Medulla oblongata (tissue), 1 donor: ENCODE data around the gene STK4.
A peak's percentile ranks its signal among the peaks of the same experiment; 100 is the strongest.

Experiments used
- DNase-seq: peaks from one replicate; pipeline ENCODE4 v3.0.0-alpha.2; 2015; ENCODE audit errors: extremely low spot score

Gene STK4

DNA sequence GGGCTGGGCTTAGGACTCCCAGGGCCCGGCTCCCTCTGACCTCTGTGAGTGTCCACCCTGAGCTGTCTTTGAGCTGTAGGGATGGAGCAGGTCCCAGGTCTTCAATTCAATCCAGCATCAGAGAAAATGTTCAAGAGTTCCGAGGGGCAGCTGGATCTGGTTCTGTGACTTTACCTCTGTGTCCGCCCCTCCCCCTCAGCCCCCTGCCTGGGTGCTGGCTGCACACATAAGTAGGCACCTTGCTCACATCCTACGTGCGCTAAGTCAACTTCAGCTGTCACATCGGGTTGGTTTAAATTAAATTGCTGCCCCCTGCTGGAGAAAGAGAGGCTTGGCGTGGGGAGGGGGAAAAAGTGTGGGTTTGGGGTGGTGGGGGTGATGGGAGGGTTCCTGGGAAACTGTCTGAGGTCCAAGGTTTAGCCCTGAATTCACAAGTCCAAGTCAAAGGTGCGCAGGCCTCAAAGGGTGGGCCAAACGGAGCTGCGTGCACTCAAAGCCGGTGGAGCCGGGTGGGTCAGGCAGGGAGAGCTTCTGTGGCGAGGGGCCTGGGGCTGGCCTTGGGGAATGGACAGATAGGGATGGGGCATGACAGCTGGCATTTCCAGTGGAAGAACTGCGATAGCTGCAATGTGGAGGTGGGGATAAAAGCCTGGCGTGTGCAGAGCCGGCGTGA lies 145.6 kb downstream of the STK4 start:
- DNase-seq: peak; percentile 25

DNA sequence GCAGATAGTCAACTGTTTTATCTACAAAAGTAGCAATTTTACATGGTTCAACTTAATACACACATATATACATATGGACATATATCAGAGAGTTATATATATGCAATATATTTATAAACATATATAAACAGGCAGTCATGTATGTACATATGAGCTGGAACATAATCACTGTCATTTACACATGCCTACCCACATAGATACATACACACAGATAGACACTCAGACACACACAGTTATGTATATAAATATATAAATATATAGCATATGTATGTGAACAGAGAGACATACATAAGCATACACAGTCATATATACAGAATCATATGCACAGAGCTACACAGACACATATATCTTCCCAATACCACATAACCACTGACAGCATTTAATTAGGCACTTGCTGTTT lies 146.4 kb downstream of the STK4 start:
- no peak for DNase-seq

DNA sequence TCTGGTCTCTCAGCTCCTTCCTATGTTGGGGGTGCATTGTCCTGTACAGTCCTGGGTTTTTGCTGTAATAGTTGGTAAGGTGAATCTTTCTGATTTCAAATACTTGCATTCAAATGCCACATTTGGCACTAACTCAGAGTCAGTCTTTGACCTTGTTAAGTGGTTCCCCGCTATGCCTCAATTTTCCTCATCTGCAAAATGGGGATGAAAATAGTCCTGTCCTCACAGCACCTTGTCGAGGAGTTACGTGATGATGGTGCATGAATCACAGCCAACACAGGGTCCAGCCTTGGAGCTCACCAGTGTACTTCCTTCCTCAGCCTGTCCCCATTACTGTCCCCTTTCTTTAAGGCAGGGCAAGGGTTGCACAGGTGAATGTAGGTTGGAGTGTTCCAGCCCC lies 147.6 kb downstream of the STK4 start:
- no peak for DNase-seq

DNA sequence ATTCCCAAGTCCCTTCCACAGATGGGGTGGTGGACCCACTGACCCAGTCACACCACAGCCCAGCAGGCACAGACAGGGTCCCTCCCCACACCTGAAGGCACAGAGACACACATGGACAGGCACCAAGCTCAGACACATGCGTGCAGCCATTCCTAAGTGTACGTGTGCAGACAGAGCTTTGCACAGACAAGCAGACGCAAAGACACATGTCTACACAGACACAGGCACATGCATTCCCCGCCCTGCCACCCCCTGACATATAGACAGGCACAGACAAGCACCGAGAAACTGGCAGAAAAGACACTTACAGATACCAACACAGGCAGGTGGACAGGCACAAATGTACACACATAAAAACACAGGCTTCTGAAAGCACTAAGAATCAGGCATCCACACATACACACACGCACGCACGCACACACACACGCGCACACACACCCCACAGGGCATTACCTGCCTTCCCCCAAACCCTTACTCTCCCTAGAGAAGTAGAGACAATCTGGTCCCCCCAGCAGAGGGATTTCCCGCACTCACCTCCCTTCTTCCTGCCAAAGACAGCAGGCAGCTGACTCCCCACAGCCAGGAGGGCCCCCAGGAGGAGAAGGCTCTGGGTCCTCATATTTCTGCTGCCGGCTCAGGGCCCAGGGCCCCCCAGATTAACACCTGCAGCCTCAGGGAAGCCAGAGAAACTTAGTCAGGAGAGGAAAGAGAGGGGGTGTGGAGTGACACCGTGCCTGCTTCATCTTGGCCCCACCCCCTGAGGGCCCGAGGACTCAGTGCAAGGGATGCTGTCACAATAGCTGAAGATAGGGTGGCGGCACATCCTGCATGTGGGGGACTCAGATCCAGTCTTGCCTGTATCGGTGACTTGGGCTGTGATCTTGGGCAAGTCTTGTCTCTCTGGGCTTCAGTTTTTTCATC lies 148.4 kb downstream of the STK4 start, which contains the start of gene WFDC5:
TSS of gene WFDC5 (minus strand) at position 710 of the 921 bp plus-strand sequence. CDS start at position 619, 91 bp downstream.
- no peak for DNase-seq

DNA sequence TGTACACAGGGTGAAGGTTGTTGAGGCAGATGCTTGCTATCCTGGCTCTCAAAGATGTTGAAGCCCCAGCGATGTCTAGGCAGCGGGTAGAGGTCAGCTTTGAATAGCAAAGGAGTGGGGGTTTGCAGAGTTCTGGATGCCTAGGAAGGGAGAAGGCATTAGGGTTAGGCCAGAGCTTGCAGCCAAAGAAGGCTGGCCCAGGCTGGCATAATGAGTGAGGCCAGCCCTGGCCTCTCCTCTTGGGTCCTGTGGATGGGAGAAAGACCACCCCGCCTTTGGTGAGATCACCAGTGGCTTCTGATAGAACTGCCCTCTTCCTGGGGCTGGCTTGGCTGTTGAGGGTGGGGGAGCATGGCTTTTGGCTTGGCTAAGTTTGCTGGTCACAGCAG lies 149.1 kb downstream of the STK4 start:
- no peak for DNase-seq

DNA sequence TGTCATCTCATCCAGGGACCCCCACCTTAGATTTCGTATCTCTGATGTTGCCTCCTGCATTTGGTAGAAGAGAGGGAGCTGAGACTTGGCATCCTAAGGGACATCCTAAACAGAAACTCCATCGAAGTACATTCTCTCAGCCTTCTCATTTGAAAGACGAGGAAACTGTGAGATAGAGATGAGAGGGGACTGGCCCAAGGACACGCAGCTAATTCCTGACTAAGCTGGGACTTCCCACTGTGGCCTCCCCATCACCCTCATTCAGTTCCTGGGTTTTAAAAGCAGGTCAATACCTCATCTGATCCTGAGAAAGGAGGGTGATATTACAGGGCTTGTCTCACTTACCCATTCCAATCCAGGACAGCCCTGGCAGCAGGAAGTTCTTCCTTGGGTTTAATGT lies 149.5 kb downstream of the STK4 start:
- no peak for DNase-seq

DNA sequence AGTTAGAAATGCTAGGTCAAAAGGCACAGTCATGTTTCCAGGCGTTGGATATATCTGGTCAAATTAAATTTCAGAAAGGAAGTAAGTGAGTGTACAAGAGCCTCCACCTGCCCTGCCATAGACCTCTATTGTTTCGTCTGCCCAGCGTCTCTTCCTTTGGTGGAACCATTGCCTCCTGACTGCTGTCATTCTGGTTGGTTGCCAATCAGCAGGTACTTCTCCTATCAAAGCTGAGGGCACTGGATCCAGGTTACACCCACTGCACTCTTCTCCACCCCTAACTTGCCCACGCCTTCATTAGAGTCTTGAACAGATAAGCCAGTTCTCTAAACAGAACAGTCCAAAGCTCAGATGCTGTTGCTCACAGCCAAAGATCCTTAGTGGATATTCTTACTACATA lies 151.3 kb downstream of the STK4 start:
- DNase-seq: no peak

DNA sequence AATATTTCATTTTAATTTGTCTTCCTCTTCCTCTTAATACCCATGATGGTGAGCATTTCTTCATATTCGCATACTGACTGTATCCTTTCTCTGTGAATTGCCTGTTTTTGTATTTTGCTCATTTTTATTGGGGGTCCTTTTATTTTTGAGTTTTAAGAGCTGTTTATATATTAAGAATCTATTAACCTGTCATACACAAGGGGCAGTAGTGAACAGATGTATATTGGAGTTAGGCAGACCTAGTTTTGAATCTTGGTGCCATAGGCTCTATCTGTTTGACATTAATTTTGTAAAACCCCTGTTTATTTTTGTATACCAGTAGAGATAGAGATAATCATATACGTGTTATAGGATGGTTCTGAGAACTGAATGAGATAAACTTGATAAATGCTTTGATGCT lies 151.7 kb downstream of the STK4 start:
- no peak for DNase-seq

DNA sequence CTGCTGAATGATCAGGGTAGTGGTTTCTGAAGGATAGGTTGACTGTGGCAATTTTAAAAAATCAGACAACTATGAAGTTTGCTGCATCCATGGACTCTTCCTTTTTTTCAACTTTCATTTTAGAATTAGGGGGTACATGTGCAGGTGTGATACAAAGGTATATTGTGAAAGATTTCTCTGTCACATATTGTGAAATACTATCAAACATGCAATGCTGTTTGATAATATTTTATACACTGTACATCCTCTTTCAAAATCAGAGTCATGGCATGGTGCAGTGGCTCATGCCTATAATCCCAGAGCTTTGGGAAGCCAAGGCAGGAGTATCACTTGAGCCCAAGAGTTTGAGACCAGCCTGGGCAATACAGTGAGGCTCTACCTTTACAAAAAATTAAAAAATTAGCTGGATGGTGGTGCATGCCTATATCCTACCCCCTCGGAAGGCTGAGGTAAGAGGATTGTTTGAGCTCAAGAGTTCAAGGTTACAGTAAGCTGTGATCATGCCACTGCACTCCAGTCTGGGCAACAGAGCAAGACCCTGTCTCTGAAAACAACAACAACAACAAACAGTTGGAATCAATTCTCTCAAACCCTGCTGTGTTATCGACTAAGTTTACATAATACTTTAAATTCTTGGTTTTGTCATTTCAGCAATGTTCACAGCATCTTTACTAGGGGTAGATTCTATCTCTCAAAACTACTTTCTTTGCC lies 153.4 kb downstream of the STK4 start:
- DNase-seq: no peak

DNA sequence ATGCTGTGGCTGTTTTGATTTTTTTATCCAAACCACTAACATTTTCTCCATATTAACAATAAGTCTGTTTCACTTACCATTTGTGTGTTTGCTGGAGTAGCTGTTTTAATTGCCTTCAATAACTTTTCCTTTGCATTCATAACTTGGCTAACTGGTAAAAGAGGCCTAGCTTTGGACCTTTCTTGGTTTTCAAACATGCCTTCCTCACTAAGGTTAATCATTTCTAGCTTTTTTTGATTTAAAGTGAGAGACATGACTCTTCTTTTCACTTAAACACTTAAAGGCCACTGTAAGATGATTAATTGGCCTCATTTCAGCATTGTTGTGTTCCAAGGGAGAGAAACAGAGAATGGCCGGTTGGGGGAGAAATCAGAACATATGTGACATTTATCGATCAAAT lies 155.1 kb downstream of the STK4 start:
- no peak for DNase-seq

DNA sequence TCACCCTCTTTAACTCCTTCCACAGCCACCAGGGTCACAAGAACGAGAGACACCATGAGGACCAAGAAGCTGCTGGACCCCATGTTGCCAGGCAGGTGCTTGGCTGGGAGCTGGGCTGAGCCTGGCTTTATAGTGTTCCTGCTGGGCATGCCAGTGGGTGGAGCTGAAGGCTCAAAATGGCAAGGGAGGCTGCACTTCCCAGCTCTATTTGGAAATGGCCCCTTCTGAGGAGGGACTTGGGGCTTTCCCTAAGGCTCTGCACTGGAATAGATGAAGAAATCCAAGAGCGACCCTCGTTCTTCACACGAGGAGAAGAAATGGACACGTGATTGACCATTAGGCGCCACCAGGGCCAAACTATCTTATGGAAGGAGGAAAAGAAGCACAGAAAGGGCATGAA lies 158.1 kb downstream of the STK4 start, which contains the start of gene WFDC12:
TSS of gene WFDC12 (minus strand) at position 101 of the 400 bp plus-strand sequence. CDS start at position 83, 18 bp downstream.
- no peak for DNase-seq

DNA sequence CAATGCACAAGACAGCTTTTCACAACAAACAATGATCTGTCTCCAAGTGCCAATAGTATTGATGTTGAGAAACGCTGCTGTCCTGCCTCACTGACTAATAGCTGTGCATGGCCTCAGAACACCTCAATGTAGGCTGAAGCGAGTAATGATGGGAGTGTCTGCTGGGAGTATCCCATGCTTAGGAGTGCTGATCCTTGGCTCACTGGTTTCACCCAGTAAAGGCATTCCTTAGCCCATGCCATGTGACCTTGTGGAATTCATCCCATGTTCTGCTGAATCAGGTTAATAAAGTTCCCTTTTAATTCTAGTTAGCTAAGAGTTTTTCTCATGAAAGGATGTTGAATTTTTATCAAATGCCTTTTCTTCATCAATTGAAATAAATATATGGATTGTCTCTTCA lies 161.8 kb downstream of the STK4 start:
- no peak for DNase-seq
